Gastroesophageal sphincter (tissue), 4 donors: ENCODE results near the gene GPAT3. TPM values are rescaled to one million over a fixed set of nuclear protein-coding genes. Genes with fewer than 3 reads are reported as not detected.

Experiments
- ATAC-seq: fragments of 150-250 bp; one replicate; pipeline ENCODE4 v1.9.1; 2016; ENCODE audit warnings: mild to moderate bottlenecking, moderate library complexity
- H3K27ac ChIP-seq, 4 donors: fragments of 200-600 bp; sonication (generic) in 3 of 4; 1 replicate in 3 of 4; 2 replicates in 1 of 4; pipeline ENCODE4 v1.5.1; 2016 to 2019
- H3K27me3 ChIP-seq: fragments of 200-600 bp; sonication (generic); one replicate; pipeline ENCODE4 v1.5.1; 2019
- H3K36me3 ChIP-seq, 2 donors: fragments of 200-600 bp; sonication (generic); one replicate each; pipeline ENCODE4 v1.5.1; 2019; ENCODE audit warnings: control low read depth in 1 of 2
- H3K4me1 ChIP-seq, 3 donors: fragments of 200-600 bp; sonication (generic); 1 replicate in 2 of 3; 2 replicates in 1 of 3; pipeline ENCODE4 v1.5.1; 2016 to 2019; ENCODE audit warnings: control low read depth in 2 of 3
- H3K4me3 ChIP-seq, 2 donors: fragments of 200-600 bp; sonication (generic); one replicate each; pipeline ENCODE4 v1.5.1; 2019; ENCODE audit warnings: mild to moderate bottlenecking in 1 of 2, moderate library complexity in 1 of 2
- H3K9me3 ChIP-seq, 3 donors: fragments of 200-600 bp; sonication (generic); one replicate each; pipeline ENCODE4 v1.5.1; 2017 to 2019; ENCODE audit warnings: control low read depth in 2 of 3
- EP300 ChIP-seq: sonication (generic); formaldehyde crosslinking; IDR thresholded peaks from one replicate; pipeline ENCODE4 v1.6.1; 2017; ENCODE audit warnings: antibody characterized with exemption, mild to moderate bottlenecking
- POLR2A ChIP-seq, 2 donors: fragments of 450-650 bp; IDR thresholded peaks; one replicate each; pipeline ENCODE4 v1.6.1; 2017; ENCODE audit warnings: antibody characterized with exemption in 2 of 2, mild to moderate bottlenecking in 2 of 2, moderate library complexity in 1 of 2
- POLR2AphosphoS5 ChIP-seq: sonication (generic); formaldehyde crosslinking; IDR thresholded peaks from one replicate; pipeline ENCODE4 v1.6.1; 2017; ENCODE audit warnings: antibody characterized with exemption
- WGBS, 2 donors: methylation state at CpG; one replicate each; pipeline ENCODE4 v1.1.5; 2018; ENCODE audit warnings: low coverage in 1 of 2; 5-methylcytosine and 5-hydroxymethylcytosine counted together
- total RNA-seq, 4 donors: library from RNA; depleted of rRNA; stranded (reverse); fragments of >200 nt; gene quantifications; one replicate each; pipeline ENCODE4 v1.1.0, GENCODE V29; 2016
- TF ChIP-seq, protein P1 (sequence below), 4 experiments: fragments of 200-600 bp in 2 of 4; fragments of 450-650 bp in 2 of 4; sonication (generic) in 1 of 4; IDR thresholded peaks; one replicate each; pipeline ENCODE4 v1.5.1; 2017 to 2019; ENCODE audit warnings: antibody characterized with exemption in 4 of 4, mild to moderate bottlenecking in 2 of 4, moderate library complexity in 2 of 4

Gene GPAT3
- total RNA-seq, 4 donors from 2014 or later = 1.7 to 6.6 (median 4.9) TPM

DNA sequence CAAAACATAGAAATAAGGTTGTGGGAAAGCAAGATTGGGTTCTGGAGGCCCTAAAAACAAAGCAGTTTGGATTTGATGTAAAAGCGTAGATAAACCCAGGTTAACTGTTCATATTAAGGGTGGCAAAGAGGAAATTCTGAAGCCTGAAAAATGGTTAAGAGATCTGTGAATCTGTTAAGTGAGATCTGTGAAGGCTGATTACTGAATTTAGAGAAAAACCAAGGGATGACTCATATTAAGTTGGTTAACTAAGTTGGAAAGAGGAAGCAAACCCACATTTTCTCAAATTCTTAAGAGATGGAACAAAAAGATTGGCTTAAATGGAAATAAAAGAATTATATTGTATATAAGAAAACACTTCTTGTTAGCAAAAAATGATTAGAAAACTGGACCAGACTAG lies 22.8 kb downstream of the GPAT3 start:
- WGBS, 2 donors = 27 to 71% methylated on average over 1 of the region's 1 CpG
- ATAC-seq = no peak
- no peaks in the 10 kb centered on the region for H3K36me3 ChIP-seq
- no peaks in the 10 kb centered on the region for H3K27me3 ChIP-seq
- no peak for TF ChIP-seq POLR2A (IDR thresholded peaks at IDR 0.05)
- TF ChIP-seq POLR2AphosphoS5 = no peak
- TF ChIP-seq, protein P1, sequence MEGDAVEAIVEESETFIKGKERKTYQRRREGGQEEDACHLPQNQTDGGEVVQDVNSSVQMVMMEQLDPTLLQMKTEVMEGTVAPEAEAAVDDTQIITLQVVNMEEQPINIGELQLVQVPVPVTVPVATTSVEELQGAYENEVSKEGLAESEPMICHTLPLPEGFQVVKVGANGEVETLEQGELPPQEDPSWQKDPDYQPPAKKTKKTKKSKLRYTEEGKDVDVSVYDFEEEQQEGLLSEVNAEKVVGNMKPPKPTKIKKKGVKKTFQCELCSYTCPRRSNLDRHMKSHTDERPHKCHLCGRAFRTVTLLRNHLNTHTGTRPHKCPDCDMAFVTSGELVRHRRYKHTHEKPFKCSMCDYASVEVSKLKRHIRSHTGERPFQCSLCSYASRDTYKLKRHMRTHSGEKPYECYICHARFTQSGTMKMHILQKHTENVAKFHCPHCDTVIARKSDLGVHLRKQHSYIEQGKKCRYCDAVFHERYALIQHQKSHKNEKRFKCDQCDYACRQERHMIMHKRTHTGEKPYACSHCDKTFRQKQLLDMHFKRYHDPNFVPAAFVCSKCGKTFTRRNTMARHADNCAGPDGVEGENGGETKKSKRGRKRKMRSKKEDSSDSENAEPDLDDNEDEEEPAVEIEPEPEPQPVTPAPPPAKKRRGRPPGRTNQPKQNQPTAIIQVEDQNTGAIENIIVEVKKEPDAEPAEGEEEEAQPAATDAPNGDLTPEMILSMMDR (IDR thresholded peaks at IDR 0.05) = no peak
- TF ChIP-seq EP300 = no peak
- H3K4me3 ChIP-seq = no peak overlapping the region
- H3K9me3 ChIP-seq = no peaks in the 10 kb centered on the region
- H3K4me1 ChIP-seq = no peaks in the 10 kb centered on the region
- H3K27ac ChIP-seq = no peak overlapping the region

DNA sequence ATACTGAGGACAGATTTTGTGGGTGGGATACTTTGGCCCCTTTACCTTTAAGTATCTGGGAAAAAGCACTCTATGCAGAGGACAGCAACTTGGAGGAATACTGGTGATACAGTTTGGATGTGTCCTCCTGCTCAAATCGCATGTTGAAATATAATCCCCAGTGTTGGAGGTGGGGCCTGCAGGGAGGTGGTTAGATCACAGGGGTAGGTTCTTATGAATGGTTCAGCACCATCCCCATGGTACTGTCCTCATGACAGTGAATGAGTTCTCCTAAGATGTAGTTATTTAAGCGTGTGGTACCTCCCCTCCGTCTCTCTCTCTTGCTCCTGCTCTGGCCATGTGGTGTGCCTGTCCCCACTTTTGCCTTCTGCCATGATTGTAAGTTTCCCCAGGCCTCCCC lies 24.6 kb downstream of the GPAT3 start:
- no peak for ATAC-seq
- TF ChIP-seq EP300 = no peak
- TF ChIP-seq POLR2A (IDR thresholded peaks at IDR 0.05) = no peak
- TF ChIP-seq POLR2AphosphoS5 = no peak
- TF ChIP-seq, protein P1 (IDR thresholded peaks at IDR 0.05) = no peak
- Histone ChIP-seq H3K4me3 (no peak overlapping the region), H3K27me3 (no peaks in the 10 kb centered on the region), H3K4me1 (no peaks in the 10 kb centered on the region), H3K36me3 (no peaks in the 10 kb centered on the region), H3K27ac (no peak overlapping the region), H3K9me3 (no peaks in the 10 kb centered on the region)
- WGBS, 2 donors = 82 to 86% methylated on average over 2 to 3 of the region's 3 CpGs

DNA sequence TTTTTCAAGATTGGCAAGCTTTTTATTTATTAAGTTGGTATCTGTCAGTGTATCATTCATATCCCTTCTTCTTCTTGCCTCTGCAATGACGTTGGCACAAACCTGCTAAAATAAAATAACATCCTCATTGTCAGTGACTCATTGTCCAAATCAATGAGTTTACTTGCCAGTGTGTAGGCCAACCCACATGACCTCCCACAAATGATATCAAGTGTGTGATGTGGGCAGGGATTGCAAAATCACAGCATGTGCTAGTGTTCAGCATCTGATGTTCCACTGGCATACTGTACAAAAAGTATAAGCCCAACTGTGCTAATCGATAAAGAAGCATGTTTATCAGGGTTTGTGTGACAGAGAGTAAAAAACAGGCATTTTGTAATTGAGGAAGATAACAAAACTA lies 25.5 kb downstream of the GPAT3 start:
- Histone ChIP-seq H3K36me3 (no peaks in the 10 kb centered on the region), H3K27me3 (no peaks in the 10 kb centered on the region), H3K4me1 (no peaks in the 10 kb centered on the region), H3K27ac (no peak overlapping the region), H3K4me3 (no peak overlapping the region), H3K9me3 (no peaks in the 10 kb centered on the region)
- 62 to 66% methylated on average over 2 of the region's 2 CpGs for WGBS, 2 donors
- ATAC-seq = no peak
- TF ChIP-seq POLR2A (IDR thresholded peaks at IDR 0.05) = no peak

DNA sequence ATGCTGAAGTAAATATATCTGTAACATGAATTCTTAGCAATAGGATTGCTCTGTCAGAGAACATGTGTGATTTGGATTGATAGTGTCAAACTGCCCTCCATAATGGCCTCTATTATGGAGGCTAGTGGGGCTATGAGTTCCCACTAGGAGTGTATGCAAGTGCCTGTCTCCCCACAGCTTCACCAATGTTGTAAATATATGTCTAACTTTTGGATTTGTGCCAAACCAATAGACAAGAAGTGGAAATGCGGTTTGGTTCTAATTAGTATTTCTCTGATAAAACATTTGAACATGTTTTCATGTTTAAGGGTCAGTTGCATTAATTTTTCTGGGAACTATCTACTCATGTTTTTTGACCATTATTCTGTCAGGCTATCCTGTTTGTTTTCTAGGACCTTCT lies 28.1 kb downstream of the GPAT3 start:
- ATAC-seq = no peak
- H3K36me3 ChIP-seq = no peaks in the 10 kb centered on the region
- H3K4me1 ChIP-seq = no peaks in the 10 kb centered on the region
- H3K27ac ChIP-seq = no peak overlapping the region
- H3K9me3 ChIP-seq = no peaks in the 10 kb centered on the region
- H3K27me3 ChIP-seq = no peaks in the 10 kb centered on the region
- no peak for TF ChIP-seq POLR2AphosphoS5
- no peak for TF ChIP-seq EP300
- TF ChIP-seq, protein P1 (IDR thresholded peaks at IDR 0.05) = no peak
- no peak for TF ChIP-seq POLR2A (IDR thresholded peaks at IDR 0.05)
- WGBS, 2 donors = 50 to 100% methylated on average over 1 of the region's 1 CpG
- H3K4me3 ChIP-seq = no peak overlapping the region

DNA sequence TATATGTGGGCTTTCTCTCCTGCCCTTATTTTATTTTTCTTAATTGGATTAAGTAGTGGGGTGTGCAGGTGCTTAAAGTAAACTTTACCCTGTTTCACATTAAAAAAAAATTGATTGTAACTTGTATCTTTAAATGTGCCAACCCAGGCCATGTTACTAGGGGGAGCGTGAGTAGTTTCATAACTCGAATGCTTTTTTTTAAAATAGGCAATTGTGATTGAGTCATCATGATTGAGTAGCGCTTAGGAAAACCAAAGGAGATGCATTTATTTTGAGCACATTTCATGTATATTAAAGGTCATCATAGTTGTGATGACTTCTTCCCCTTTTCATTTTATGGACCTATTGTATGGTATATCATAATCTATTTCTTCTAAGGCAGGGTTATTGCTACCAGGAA lies 32.2 kb downstream of the GPAT3 start:
- H3K27ac ChIP-seq = no peak overlapping the region

More for the DNA sequence above, 32.2 kb downstream of the GPAT3 start:
- TF ChIP-seq EP300 (no peak), POLR2AphosphoS5 (no peak), POLR2A (IDR thresholded peaks at IDR 0.05) (no peak)
- TF ChIP-seq, protein P1 (IDR thresholded peaks at IDR 0.05) = no peak
- H3K36me3 ChIP-seq = no peaks in the 10 kb centered on the region
- WGBS, 2 donors = 90 to 94% methylated on average over 3 of the region's 3 CpGs
- no peaks in the 10 kb centered on the region for H3K9me3 ChIP-seq
- H3K4me1 ChIP-seq = no peaks in the 10 kb centered on the region
- ATAC-seq = no peak
- H3K4me3 ChIP-seq = no peak overlapping the region
- H3K27me3 ChIP-seq = no peaks in the 10 kb centered on the region
